Type B pancreatic cell (in vitro differentiated cells): Measurements from ENCODE around the gene PPIF. TPM values are rescaled to one million over a fixed set of nuclear protein-coding genes. Genes with fewer than 3 reads are reported as not detected.
A peak's percentile ranks its signal among the peaks of the same experiment; 100 is the strongest.

ENCODE experiments used
- DNase-seq: peaks from one replicate; pipeline ENCODE4 v3.0.0; 2021; ENCODE audit warnings: mixed read lengths; ENCODE audit not compliant: unreplicated experiment; ENCODE audit errors: extremely low spot score
- H3K27ac Mint-ChIP-seq: 2 replicates; pipeline ENCODE4 v1.8.0; 2021; ENCODE audit warnings: mild to moderate bottlenecking, mixed read lengths
- H3K27me3 Mint-ChIP-seq: 2 replicates; pipeline ENCODE4 v1.8.0; 2021; ENCODE audit warnings: mixed read lengths
- H3K36me3 Mint-ChIP-seq: 2 replicates; pipeline ENCODE4 v1.8.0; 2021; ENCODE audit warnings: mixed read lengths
- H3K4me1 Mint-ChIP-seq: one replicate; pipeline ENCODE4 v1.8.0; 2021; ENCODE audit warnings: mixed read lengths; ENCODE audit not compliant: unreplicated experiment
- H3K4me3 Mint-ChIP-seq: 2 replicates; pipeline ENCODE4 v1.8.0; 2021; ENCODE audit warnings: mild to moderate bottlenecking, mixed read lengths
- H3K9me3 Mint-ChIP-seq: 2 replicates; pipeline ENCODE4 v1.8.0; 2021; ENCODE audit warnings: mixed read lengths
- total RNA-seq: library from RNA; stranded (reverse); gene quantifications from 2 replicates; pipeline ENCODE4 v1.2.1, GENCODE V29; 2021; ENCODE audit warnings: low replicate concordance
- TF ChIP-seq, protein P1 (sequence below): fragments of 200-600 bp; sonication (generic); conservative IDR thresholded peaks from 2 replicates; pipeline ENCODE4 v1.5.0; 2021; ENCODE audit warnings: antibody characterized with exemption, mild to moderate bottlenecking

The PPIF gene
- total RNA-seq, 1 donor from 2014 or later: 67.5 TPM

DNA sequence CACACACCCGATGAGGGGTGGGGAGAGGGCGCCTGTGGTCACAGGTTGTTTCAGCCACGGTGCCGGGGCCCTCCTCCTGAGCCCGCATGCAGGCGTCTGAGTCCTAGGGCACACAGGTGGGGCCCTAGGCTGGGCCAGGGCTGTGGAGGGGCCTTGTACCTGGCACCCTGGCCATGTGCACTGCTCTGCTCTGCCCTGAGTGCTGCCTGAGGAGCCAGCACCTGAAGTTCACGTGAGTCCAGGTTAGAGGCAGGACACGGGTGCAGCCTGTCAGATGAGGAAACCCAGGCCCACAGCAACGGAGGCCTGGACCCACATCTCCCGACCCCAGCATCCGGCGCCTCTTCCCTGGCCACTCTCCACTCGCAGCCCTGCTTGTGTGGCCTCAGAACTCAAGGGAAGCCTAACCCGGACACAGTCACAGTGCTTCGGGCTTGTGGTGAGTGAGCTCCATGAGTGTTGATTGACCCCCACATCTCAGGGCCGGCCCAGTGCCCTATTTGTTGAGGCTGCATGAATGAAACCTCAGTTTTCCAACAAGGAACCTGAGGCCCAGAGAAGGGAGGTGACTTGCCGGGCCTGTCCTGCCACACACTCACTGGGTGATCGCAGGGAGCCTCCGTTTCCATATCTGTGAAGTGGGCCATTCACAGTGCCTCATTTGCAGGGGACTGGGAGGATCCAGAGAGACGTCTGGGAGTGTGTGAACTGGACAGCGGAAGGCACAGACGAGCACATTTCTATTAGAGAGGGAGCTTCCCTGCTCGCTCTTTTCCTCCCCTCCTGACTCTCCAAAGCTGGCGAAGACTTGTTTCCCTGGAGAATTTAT lies 39.6 kb downstream of the PPIF start:
- H3K36me3 Mint-ChIP-seq: no peaks in the 10 kb centered on the region
- DNase-seq: peak; percentile 67
- H3K27me3 Mint-ChIP-seq: no peaks in the 10 kb centered on the region
- H3K4me1 Mint-ChIP-seq: peaks cover 10% of the 10 kb centered on the region
- H3K9me3 Mint-ChIP-seq: no peaks in the 10 kb centered on the region
- no peak overlapping the region for H3K4me3 Mint-ChIP-seq
- no peak overlapping the region for H3K27ac Mint-ChIP-seq
- TF ChIP-seq, protein P1, sequence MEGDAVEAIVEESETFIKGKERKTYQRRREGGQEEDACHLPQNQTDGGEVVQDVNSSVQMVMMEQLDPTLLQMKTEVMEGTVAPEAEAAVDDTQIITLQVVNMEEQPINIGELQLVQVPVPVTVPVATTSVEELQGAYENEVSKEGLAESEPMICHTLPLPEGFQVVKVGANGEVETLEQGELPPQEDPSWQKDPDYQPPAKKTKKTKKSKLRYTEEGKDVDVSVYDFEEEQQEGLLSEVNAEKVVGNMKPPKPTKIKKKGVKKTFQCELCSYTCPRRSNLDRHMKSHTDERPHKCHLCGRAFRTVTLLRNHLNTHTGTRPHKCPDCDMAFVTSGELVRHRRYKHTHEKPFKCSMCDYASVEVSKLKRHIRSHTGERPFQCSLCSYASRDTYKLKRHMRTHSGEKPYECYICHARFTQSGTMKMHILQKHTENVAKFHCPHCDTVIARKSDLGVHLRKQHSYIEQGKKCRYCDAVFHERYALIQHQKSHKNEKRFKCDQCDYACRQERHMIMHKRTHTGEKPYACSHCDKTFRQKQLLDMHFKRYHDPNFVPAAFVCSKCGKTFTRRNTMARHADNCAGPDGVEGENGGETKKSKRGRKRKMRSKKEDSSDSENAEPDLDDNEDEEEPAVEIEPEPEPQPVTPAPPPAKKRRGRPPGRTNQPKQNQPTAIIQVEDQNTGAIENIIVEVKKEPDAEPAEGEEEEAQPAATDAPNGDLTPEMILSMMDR: no peak

DNA sequence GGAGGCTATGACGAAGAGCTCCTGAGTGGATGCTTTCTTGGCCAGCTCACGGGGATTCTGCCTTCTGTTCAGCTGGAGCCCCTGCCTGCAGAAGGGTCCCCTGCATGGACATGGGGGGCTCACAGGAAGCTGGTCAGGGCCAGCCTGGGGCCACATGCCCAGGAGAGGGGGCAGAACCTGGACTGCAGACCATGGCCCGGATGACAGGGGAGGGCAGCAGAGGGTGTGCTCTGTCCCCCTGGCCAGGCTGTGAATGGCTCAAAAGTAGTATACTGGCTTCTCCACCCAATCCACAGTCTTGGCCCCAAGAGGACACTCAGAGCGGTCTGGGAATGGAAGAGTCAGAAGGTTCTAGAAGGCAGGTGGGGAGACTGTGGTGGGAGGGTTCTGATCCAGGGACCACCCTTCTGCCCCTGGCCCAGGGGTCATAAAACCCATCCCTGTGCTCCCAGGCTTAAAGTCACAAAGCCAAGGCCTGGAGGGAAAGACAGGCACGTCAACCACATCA lies 40.3 kb downstream of the PPIF start:
- peaks cover 6% of the 10 kb centered on the region for H3K4me1 Mint-ChIP-seq
- TF ChIP-seq, protein P1: no peak
- peaks cover 2% of the 10 kb centered on the region for H3K36me3 Mint-ChIP-seq
- no peaks in the 10 kb centered on the region for H3K9me3 Mint-ChIP-seq
- DNase-seq: peak; percentile 32
- H3K27me3 Mint-ChIP-seq: no peaks in the 10 kb centered on the region
- no peak overlapping the region for H3K4me3 Mint-ChIP-seq
- H3K27ac Mint-ChIP-seq: no peak overlapping the region

DNA sequence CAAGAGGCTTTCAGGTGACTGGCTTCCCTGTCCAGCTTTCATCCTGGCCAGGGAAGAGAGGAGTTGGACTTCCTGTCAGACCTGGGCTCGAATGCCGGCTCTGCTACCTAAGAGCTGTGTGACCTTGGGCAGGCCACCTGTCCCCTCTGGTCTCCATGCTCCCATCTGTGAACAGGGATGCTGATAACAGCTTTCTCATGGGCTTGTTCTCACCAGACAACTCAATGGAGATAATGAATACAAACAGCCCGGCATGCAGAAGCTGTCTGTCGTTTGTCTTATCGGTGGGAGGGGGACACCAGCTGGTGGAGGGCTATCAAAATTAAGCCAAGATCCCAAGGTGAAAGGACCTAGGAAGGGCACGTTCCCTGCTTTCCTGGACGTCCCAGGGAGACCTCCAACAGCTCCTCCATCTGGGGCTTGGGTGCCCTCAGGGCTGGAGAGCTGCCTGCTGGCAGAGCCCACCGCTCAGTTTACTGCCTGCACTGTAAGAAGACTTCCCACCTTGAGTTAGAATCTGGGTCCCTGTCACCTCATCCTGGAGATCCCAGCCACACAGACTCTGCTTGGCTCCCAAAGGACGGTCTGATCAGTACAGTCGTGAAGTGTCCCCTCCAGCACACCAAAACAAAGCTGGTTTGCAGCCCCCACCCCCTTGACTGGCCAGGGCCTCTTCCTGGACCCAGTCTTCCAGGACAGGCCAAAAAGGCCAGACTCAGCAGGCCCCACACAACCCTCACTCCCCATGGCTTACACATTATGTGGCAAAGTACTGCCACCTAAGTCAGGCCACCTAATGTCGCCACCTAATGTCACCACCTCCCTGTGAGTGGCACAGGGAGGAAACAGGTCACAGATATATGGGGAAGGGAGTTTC lies 40.9 kb downstream of the PPIF start:
- Mint-ChIP-seq H3K4me1 (peaks cover 6% of the 10 kb centered on the region), H3K27me3 (no peaks in the 10 kb centered on the region), H3K27ac (no peak overlapping the region), H3K36me3 (peaks cover 8% of the 10 kb centered on the region), H3K4me3 (no peak overlapping the region), H3K9me3 (no peaks in the 10 kb centered on the region)
- peak; percentile 60 for DNase-seq
- TF ChIP-seq, protein P1: no peak

DNA sequence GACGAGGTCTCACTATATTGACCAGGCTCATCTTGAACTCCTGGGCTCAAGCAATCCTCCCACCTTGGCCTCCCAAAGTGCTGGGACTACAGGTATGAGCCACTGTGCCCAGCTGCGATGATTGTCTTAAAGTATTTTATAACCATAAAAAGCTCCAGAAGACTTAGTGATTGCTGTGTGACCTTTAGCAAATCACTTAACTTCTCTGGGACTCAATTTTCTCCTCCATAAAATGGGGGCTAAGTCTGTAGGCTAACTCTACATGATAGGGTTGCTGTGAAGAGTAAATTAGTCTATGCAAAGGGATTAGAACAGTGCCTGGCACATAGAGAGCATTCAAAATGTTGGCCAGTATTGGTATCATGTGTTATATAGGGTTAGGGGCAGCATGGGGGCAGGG lies 42.8 kb downstream of the PPIF start:
- Mint-ChIP-seq H3K4me1 (peaks cover 6% of the 10 kb centered on the region), H3K36me3 (peaks cover 10% of the 10 kb centered on the region), H3K9me3 (no peaks in the 10 kb centered on the region), H3K27me3 (no peaks in the 10 kb centered on the region), H3K4me3 (no peak overlapping the region), H3K27ac (no peak overlapping the region)
- no peak for DNase-seq
- TF ChIP-seq, protein P1: no peak

DNA sequence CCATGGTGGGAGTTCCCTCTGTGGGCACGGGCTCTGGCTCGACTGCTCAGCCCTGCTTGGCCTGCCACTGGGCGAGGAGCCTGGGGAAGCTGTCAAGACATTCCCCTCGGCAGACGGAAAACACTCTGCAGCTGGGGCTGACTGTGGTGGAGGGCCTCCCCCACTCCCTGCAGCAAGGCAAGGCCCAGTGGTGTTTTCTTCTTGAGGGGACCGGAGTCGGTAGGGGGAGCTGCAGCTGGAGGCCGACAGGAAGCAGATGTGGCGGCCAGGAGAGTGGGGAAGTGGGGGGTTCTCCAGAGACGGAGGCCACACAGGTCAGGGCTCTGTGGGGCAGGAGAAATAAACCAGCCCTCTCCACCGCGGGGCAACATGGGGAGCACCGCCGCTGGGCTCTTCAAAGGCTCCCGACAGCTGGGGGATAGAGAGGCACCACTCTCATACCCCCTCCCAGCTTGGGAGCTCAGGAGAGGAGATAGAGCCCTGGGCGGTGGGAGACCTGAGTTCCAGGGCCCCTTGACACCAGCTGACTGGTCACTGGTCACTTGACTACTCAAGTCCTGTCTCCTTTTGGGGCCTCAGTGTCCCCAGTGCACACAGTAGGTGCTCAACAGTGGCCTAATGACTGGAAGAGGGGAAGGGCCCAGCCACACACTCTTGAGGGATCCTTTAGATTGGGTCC lies 43.4 kb downstream of the PPIF start:
- Mint-ChIP-seq H3K4me1 (peaks cover 6% of the 10 kb centered on the region), H3K27ac (no peak overlapping the region), H3K9me3 (no peaks in the 10 kb centered on the region), H3K27me3 (no peaks in the 10 kb centered on the region), H3K4me3 (no peak overlapping the region), H3K36me3 (peaks cover 10% of the 10 kb centered on the region)
- peak; percentile 65 for DNase-seq
- TF ChIP-seq, protein P1: no peak
